Astrocyte of the spinal cord (primary cell): ENCODE results near the gene ARF6.

Experiments used
- DNase-seq: peaks from one replicate; pipeline ENCODE4 v3.0.0; 2011; ENCODE audit warnings: low read depth, low spot score
- H3K4me3 ChIP-seq: 2 replicates; pipeline ENCODE4 v1.5.1; 2011; ENCODE audit warnings: low read depth, mild to moderate bottlenecking, low read length, moderate library complexity
- in situ Hi-C: cut with HindIII; loops from 2 replicates; pipeline ENCODE4 v1.10.0; 2017; ENCODE audit warnings: low sequenced_read_pairs
- TF ChIP-seq, protein P1 (sequence below): IDR thresholded peaks from 2 replicates; pipeline ENCODE4 v1.5.1; 2012; ENCODE audit warnings: low read depth, mild to moderate bottlenecking, low read length, inconsistent platforms

Gene ARF6

GRCh38 chr14:49908433-49908782 lies 15.5 kb downstream of the ARF6 start:
- DNase-seq: no peak
- in situ Hi-C loops: no loop called here
- H3K4me3 ChIP-seq: no peak overlapping the region
- TF ChIP-seq, protein P1, sequence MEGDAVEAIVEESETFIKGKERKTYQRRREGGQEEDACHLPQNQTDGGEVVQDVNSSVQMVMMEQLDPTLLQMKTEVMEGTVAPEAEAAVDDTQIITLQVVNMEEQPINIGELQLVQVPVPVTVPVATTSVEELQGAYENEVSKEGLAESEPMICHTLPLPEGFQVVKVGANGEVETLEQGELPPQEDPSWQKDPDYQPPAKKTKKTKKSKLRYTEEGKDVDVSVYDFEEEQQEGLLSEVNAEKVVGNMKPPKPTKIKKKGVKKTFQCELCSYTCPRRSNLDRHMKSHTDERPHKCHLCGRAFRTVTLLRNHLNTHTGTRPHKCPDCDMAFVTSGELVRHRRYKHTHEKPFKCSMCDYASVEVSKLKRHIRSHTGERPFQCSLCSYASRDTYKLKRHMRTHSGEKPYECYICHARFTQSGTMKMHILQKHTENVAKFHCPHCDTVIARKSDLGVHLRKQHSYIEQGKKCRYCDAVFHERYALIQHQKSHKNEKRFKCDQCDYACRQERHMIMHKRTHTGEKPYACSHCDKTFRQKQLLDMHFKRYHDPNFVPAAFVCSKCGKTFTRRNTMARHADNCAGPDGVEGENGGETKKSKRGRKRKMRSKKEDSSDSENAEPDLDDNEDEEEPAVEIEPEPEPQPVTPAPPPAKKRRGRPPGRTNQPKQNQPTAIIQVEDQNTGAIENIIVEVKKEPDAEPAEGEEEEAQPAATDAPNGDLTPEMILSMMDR: no peak

DNA sequence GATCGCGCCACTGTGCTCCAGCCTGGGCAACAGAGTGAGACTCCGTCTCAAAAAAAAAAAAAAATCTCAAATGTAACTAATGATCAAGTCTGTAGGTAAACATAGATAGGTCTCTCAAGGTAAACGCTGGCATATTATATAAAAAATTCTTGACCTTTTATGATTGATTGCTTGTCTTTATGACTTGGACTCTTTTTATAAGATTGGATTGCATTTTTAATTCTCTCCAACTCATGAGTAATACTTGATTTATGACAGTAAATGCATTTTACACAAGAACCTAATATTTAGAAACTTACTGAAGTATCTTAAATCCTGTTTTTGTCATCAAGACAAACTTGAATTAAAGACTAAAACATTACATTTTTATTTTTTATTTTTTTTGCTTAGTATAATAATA lies 16.1 kb downstream of the ARF6 start:
- TF ChIP-seq, protein P1: no peak
- in situ Hi-C loops: no loop called here
- DNase-seq: no peak
- no peak overlapping the region for H3K4me3 ChIP-seq

- in situ Hi-C loops: no loop called here
- DNase-seq: no peak
- TF ChIP-seq, protein P1: no peak
- no peak overlapping the region for H3K4me3 ChIP-seq
Measured at GRCh38 chr14:49915085-49915484, 22.2 kb downstream of the ARF6 start.

- TF ChIP-seq, protein P1: no peak
- no peak for DNase-seq
- H3K4me3 ChIP-seq: no peak overlapping the region
- in situ Hi-C loops: no loop called here
Measured at GRCh38 chr14:49918706-49919105, 25.8 kb downstream of the ARF6 start.

DNA sequence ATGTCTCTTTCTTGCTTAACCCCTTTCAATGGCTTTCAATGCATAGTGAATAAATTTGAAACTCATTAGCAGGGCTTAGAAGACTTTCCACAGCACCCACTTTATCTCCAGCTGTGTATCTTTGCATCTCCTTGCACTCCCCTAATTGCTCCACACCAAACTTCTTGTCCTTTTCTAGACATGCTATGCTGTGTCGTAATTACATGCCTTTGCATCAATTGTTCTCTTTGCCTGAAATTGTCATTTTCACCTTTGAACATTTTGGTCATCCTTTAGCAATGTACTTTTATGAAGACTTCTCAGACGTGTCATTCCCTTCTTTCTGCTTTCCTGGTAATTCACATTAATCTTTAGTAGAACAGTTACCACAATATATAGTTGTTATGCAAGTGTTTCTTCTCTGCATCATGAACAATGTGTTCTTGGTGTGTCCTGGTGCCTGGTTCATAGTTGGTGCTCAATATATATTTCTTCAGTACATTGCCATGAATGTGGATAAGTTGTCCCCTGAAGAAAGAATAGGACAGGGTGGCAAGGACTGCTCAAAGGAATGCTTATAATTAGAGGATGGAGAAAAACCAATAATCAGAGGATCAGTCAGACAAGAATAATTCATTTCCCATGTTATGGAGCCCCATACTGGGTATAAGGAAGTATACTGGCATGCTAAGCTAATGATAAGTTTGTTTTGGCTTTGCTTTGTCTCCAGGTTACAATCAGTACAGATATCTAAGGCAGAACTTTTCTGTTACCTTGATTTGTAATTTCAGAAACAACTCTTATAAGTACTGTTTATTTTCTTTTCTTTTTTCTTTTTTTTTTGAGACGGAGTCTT lies 27.2 kb downstream of the ARF6 start:
- DNase-seq: no peak
- in situ Hi-C loops: no loop called here
- TF ChIP-seq, protein P1: no peak
- H3K4me3 ChIP-seq: no peak overlapping the region

DNA sequence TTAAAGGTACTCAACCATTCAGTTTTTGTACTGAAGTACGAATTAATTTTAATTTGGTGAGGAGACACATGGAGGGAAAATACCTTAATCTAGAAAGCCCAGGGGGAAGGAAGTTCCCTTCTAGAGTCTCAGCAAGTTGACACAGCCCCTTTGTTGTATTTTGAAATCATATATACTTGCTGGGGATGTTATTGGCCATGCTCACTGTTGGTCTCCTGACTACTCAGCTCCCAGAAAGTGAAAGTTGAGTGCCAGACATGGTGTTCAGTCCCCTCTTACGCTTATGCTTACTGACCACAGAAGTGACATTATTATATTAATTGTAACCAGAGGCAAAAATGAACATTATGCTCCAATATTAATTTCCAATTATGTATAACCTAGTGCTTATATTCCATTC lies 28.1 kb downstream of the ARF6 start:
- no peak for DNase-seq
- TF ChIP-seq, protein P1: no peak
- no peak overlapping the region for H3K4me3 ChIP-seq
- in situ Hi-C loops: no loop called here
